D721Med (cell line): ENCODE results near the gene SGCE.

ENCODE experiments used
- DNase-seq: peaks from one replicate; pipeline ENCODE4 v3.0.0; 2011; ENCODE audit warnings: low spot score; ENCODE audit not compliant: insufficient read length
- FAIRE-seq: peaks from 2 replicates; lab custom pipeline; 2011; peaks lifted over from hg19 to GRCh38; lab: Jason Lieb, UNC
- TF ChIP-seq, protein P1 (sequence below): IDR thresholded peaks from 2 replicates; pipeline ENCODE4 v1.5.1; 2012; ENCODE audit warnings: mild to moderate bottlenecking, control low read depth; ENCODE audit not compliant: insufficient read depth; ENCODE audit errors: missing control alignments

SGCE gene

DNA sequence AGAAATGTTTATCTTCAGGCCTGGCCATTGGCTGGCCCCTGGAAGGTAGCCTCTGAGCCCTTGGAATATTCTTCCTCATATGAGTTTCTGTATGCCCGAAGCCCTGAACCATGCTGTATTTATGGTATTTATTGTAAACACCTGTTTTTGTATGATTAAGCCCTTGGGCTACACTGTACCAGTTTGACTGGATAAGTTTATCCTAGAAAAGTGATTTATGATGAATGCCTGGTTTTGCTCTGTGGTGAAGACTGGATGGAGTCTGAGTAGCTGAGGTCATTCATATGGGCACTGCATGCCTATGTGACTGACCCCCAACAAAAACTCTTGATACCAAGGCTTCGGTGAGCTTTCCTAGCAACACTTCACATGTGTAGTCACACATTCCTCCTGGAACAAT is 79.6 kb downstream of the SGCE start:
- TF ChIP-seq, protein P1, sequence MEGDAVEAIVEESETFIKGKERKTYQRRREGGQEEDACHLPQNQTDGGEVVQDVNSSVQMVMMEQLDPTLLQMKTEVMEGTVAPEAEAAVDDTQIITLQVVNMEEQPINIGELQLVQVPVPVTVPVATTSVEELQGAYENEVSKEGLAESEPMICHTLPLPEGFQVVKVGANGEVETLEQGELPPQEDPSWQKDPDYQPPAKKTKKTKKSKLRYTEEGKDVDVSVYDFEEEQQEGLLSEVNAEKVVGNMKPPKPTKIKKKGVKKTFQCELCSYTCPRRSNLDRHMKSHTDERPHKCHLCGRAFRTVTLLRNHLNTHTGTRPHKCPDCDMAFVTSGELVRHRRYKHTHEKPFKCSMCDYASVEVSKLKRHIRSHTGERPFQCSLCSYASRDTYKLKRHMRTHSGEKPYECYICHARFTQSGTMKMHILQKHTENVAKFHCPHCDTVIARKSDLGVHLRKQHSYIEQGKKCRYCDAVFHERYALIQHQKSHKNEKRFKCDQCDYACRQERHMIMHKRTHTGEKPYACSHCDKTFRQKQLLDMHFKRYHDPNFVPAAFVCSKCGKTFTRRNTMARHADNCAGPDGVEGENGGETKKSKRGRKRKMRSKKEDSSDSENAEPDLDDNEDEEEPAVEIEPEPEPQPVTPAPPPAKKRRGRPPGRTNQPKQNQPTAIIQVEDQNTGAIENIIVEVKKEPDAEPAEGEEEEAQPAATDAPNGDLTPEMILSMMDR: no peak
- FAIRE-seq: no peak
- DNase-seq: no peak

DNA sequence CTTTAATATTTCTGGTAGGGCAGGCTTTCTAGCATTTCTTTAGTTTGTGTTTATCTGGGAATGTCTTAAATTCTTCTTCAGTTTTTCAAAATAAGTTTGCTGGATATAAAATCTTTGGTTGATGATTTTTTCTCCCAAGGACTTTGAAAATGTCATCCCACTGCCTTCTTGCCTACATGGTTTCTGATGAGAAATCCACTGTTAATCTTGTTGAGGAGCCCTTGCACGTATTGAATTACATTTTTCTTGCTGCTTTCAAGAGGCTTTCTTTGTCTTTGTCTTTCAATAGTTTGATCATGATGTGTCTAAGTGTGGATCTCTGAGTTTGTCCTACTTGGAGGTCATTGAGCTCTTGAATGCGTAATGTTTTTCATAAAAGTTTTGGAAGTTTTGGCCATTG is 80.3 kb downstream of the SGCE start:
- no peak for DNase-seq
- TF ChIP-seq, protein P1: no peak
- no peak for FAIRE-seq

DNA sequence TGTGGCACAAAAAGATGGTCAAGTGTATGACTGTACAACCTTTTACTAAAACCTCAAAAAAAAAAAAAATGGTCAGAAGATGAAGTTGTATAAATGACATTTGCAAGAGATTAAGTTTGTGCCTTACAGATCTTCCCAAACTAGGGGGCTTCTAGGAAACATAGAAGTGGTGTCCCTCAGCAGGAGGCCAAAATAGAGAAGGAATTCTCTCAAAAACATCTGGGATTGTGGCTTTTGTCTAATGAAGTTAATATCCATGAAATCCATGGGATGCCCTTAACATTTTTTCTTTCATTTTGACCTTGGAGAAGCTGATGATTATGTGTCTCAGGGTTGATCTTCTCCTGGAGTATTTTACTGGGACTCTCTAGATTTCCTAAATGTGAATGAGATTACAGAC is 84.1 kb downstream of the SGCE start:
- FAIRE-seq: no peak

DNA sequence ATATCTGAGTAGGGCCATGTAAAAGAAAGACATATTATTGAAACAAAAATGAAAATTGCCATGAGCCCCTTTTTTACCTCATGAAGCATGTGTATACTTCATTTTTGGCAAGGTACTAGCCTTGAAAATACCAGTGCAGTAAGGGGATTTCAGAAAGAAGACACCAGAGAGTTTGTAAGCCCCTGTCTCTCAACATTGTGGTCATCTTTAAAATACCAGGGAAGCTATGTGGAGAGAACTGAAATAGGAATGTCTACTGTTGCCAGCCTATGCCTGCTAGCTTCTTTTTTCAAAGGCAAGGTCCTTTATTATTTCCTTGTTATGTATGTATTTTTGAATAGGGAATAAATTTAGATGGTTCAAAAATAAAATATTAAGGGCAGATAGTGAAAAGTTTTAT is 88.5 kb downstream of the SGCE start:
- FAIRE-seq (no peak), DNase-seq (no peak)
- TF ChIP-seq, protein P1: no peak

More for the DNA sequence above, 84.1 kb downstream of the SGCE start:
- TF ChIP-seq, protein P1: no peak
- no peak for DNase-seq

DNA sequence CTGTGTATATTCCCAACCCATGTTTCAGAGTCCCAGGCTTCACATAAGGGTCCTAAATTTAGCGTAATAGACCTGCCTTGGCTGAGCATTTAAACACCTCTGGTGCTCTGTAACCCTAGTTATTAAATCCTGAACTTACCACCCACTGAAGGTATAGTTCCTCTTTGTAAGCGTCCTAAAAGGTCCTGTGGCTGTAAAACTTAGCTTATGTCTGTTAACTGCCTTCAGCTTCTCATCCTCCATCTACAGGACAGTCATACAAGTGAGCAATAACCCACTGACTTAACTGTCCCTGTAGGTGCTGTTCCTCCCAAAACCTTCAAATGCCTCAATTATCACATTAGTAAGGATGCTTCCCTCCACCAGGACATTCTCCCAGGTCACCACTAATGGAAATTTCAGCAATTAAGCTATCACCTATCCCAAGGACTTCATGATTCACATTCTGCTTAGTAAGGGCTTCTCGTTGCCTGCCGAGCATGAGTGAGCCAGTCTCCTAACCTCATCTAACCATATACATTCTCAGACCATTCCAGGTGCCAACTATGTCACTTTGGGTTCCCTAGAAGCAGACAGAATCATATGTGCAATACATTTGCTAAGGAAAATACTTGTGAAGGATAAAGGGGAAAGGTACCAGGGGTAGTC is 90.6 kb downstream of the SGCE start:
- DNase-seq: no peak
- no peak for FAIRE-seq
- TF ChIP-seq, protein P1: no peak

DNA sequence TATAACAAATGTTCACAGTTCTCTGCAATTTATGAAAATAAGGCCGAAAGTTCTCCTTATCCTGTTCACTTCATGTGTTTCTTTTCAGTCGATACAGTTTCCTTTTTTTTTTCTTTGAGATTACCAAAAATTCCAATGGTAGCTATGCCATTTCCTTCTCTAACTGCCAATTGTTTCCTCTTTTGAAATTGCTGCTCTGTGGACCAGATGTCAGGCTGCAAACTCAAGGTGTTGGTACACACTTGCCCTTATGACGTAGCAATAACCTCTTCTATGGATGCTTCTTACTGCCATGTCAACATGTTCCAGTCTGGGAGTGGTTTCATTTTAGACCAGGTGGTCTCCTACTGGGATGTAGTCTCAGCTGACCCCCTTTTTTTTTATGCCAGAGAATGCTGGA is 93.4 kb downstream of the SGCE start:
- FAIRE-seq: no peak
- DNase-seq: no peak
- TF ChIP-seq, protein P1: no peak

DNA sequence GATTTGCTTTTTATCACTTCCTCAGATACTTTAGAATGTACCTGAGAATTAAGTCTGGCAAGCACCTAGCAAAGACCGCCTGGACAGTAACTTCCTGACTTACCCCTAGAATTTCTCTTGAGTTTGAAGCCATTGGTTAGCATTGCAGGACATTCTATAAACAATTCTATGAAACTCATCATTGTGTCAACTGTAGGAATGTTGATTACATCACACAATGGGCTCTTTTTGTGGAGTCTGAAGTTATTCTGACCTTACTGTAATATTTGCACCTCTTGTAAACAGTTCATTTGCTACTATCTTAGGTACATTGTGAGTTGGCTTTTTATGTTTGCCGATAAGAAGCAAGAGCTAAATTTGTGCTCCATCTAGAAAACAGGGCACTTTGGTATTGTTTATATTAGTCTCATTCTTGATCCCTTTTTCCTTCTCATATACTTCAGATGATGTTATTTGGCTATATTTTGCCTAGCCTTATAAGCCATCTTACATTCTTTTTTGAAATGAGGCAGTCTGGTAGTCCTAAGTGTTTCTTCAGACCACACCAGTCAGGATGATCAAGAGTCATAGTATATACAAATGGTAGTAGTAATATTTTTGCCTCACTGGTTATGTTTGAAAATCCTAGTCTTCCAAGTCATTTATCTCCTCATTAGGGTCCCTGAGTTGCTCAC is 94.0 kb downstream of the SGCE start:
- TF ChIP-seq, protein P1: no peak
- DNase-seq (no peak), FAIRE-seq (no peak)
